ENCODE measurements around the gene NFIX. TPM values are rescaled to one million over a fixed set of nuclear protein-coding genes. Genes with fewer than 3 reads are reported as not detected.

NFIX gene
- total RNA-seq, 4 donors from 2014 or later = 126 to 223 (median 176) TPM

DNA sequence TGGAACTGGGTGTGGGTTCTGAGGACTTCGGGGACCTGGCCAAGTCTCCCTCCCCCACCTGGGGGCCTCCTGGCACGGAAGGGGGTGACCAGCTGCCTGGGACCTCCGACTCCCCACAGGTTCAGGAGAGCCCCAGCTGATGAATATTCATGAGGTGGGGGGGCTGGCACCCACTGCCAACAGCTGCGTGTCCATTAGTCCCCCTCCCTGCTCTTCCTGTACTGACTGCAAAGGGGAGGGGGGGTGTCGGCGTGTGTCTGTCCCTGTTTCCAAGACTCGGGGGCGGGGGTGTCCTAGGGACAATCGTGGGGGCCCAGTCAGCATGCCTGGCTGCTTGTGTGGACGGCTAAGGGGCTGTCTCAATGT lies 10.6 kb upstream of the NFIX start:
- H3K27ac ChIP-seq = peak overlapping the region; percentile 78
- H3K36me3 ChIP-seq = no peaks in the 10 kb centered on the region
- DNase-seq (ENCODE audit: low spot score in 2 of 2) = peak in 1 of 2 donors; percentile 70
- TF ChIP-seq, protein P1, sequence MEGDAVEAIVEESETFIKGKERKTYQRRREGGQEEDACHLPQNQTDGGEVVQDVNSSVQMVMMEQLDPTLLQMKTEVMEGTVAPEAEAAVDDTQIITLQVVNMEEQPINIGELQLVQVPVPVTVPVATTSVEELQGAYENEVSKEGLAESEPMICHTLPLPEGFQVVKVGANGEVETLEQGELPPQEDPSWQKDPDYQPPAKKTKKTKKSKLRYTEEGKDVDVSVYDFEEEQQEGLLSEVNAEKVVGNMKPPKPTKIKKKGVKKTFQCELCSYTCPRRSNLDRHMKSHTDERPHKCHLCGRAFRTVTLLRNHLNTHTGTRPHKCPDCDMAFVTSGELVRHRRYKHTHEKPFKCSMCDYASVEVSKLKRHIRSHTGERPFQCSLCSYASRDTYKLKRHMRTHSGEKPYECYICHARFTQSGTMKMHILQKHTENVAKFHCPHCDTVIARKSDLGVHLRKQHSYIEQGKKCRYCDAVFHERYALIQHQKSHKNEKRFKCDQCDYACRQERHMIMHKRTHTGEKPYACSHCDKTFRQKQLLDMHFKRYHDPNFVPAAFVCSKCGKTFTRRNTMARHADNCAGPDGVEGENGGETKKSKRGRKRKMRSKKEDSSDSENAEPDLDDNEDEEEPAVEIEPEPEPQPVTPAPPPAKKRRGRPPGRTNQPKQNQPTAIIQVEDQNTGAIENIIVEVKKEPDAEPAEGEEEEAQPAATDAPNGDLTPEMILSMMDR (IDR thresholded peaks at IDR 0.05) = no peak
- TF ChIP-seq EP300 (IDR thresholded peaks at IDR 0.05) (no peak), POLR2A (IDR thresholded peaks at IDR 0.05) (no peak), POLR2AphosphoS5 (IDR thresholded peaks at IDR 0.05) (no peak)
- WGBS = 33% methylated on average over 10 of the region's 10 CpGs
- no peaks in the 10 kb centered on the region for H3K9me3 ChIP-seq
- peaks cover 24% of the 10 kb centered on the region for H3K4me1 ChIP-seq
- no peak overlapping the region for H3K4me3 ChIP-seq
- H3K27me3 ChIP-seq = no peaks in the 10 kb centered on the region

- Histone ChIP-seq H3K27ac (peak overlapping the region; percentile 78), H3K4me3 (no peak overlapping the region), H3K36me3 (no peaks in the 10 kb centered on the region), H3K9me3 (no peaks in the 10 kb centered on the region), H3K4me1 (peaks cover 24% of the 10 kb centered on the region), H3K27me3 (no peaks in the 10 kb centered on the region)
- WGBS = 55% methylated on average over 13 of the region's 16 CpGs
- no peak for TF ChIP-seq EP300 (IDR thresholded peaks at IDR 0.05)
- TF ChIP-seq POLR2AphosphoS5 (IDR thresholded peaks at IDR 0.05) = no peak
- TF ChIP-seq, protein P1 (IDR thresholded peaks at IDR 0.05) = no peak
- TF ChIP-seq POLR2A (IDR thresholded peaks at IDR 0.05) = no peak
- peak; percentile 86 to 93 for DNase-seq (ENCODE audit: low spot score in 2 of 2)
Measured at GRCh38 chr19:12985049-12985776, 10.1 kb upstream of the NFIX start.

GRCh38 chr19:12986726-12987125 lies 8.5 kb upstream of the NFIX start:
- Histone ChIP-seq H3K36me3 (no peaks in the 10 kb centered on the region), H3K27me3 (no peaks in the 10 kb centered on the region), H3K4me3 (no peak overlapping the region), H3K27ac (no peak overlapping the region), H3K4me1 (peaks cover 24% of the 10 kb centered on the region), H3K9me3 (no peaks in the 10 kb centered on the region)
- WGBS = 97% methylated on average over 12 of the region's 12 CpGs
- TF ChIP-seq POLR2A (IDR thresholded peaks at IDR 0.05) (no peak), POLR2AphosphoS5 (IDR thresholded peaks at IDR 0.05) (no peak), EP300 (IDR thresholded peaks at IDR 0.05) (no peak)
- TF ChIP-seq, protein P1 (IDR thresholded peaks at IDR 0.05) = no peak
- DNase-seq (ENCODE audit: low spot score in 2 of 2) = no peak

- Histone ChIP-seq H3K27me3 (no peaks in the 10 kb centered on the region), H3K4me1 (peaks cover 24% of the 10 kb centered on the region), H3K27ac (no peak overlapping the region), H3K4me3 (no peak overlapping the region), H3K9me3 (no peaks in the 10 kb centered on the region), H3K36me3 (no peaks in the 10 kb centered on the region)
- no peak for DNase-seq (ENCODE audit: low spot score in 2 of 2)
- TF ChIP-seq EP300 (IDR thresholded peaks at IDR 0.05) (no peak), POLR2A (IDR thresholded peaks at IDR 0.05) (no peak), POLR2AphosphoS5 (IDR thresholded peaks at IDR 0.05) (no peak)
- TF ChIP-seq, protein P1 (IDR thresholded peaks at IDR 0.05) = no peak
- 84% methylated on average over 3 of the region's 3 CpGs for WGBS
Measured at GRCh38 chr19:12987190-12987589, 8.1 kb upstream of the NFIX start.

- H3K27me3 ChIP-seq = no peaks in the 10 kb centered on the region
- H3K36me3 ChIP-seq = no peaks in the 10 kb centered on the region
- TF ChIP-seq, protein P1 (IDR thresholded peaks at IDR 0.05) = no peak
- TF ChIP-seq POLR2AphosphoS5 (IDR thresholded peaks at IDR 0.05) = no peak
- TF ChIP-seq POLR2A (IDR thresholded peaks at IDR 0.05) = no peak
- no peak for TF ChIP-seq EP300 (IDR thresholded peaks at IDR 0.05)
- no peak for DNase-seq (ENCODE audit: low spot score in 2 of 2)
- no peaks in the 10 kb centered on the region for H3K9me3 ChIP-seq
- H3K4me3 ChIP-seq = no peak overlapping the region
- peaks cover 24% of the 10 kb centered on the region for H3K4me1 ChIP-seq
- H3K27ac ChIP-seq = no peak overlapping the region
- 71% methylated on average over 9 of the region's 10 CpGs for whole genome bisulfite sequencing
Measured at GRCh38 chr19:12987781-12988180, 7.5 kb upstream of the NFIX start.
